ENCODE measurements around the gene HNRNPUL2.
A peak's percentile ranks its signal among the peaks of the same experiment; 100 is the strongest.
"Not testable (repeated sequence)": the region's sequence is repeated elsewhere in the genome, so short reads cannot be mapped to it uniquely, and the experiment has no call there.

HNRNPUL2 gene

GRCh38 chr11:62712276-62712812 is 14.9 kb downstream of the HNRNPUL2 start:
- H3K27ac ChIP-seq (ENCODE audit: low read length) = no peak overlapping the region
- H3K4me3 ChIP-seq (ENCODE audit: low read length in 2 of 2) = no peak overlapping the region
- no peaks in the 10 kb centered on the region for H3K27me3 ChIP-seq (ENCODE audit: control insufficient read depth in 1 of 2, insufficient read depth in 2 of 2, low read length in 2 of 2)
- H3K4me1 ChIP-seq (ENCODE audit: control insufficient read depth, insufficient read depth, low read length) = peaks cover 31% of the 10 kb centered on the region
- no peak overlapping the region for H3K9ac ChIP-seq (ENCODE audit: low read length in 2 of 2)
- no peaks in the 10 kb centered on the region for H3K9me3 ChIP-seq (ENCODE audit: control insufficient read depth in 2 of 2, low read length in 2 of 2)
- H3K36me3 ChIP-seq (ENCODE audit: control insufficient read depth in 2 of 2, insufficient read depth in 2 of 2, low read length in 2 of 2) = peaks cover 30 to 49% of the 10 kb centered on the region in 2 donors

GRCh38 chr11:62710001-62710345 is 17.3 kb downstream of the HNRNPUL2 start:
- peaks cover 53% of the 10 kb centered on the region for H3K4me1 ChIP-seq (ENCODE audit: control insufficient read depth, insufficient read depth, low read length)

GRCh38 chr11:62709247-62710000 is 17.8 kb downstream of the HNRNPUL2 start:
- no peaks in the 10 kb centered on the region for H3K27me3 ChIP-seq (ENCODE audit: control insufficient read depth in 1 of 2, insufficient read depth in 2 of 2, low read length in 2 of 2)
- H3K9me3 ChIP-seq (ENCODE audit: control insufficient read depth in 2 of 2, low read length in 2 of 2) = no peaks in the 10 kb centered on the region
- peak overlapping the region; percentile 96 for H3K27ac ChIP-seq (ENCODE audit: low read length)
- H3K4me1 ChIP-seq (ENCODE audit: control insufficient read depth, insufficient read depth, low read length) = peaks cover 51% of the 10 kb centered on the region
- peak overlapping the region; percentile 87 to 91 for H3K4me3 ChIP-seq (ENCODE audit: low read length in 2 of 2)
- H3K36me3 ChIP-seq (ENCODE audit: control insufficient read depth in 2 of 2, insufficient read depth in 2 of 2, low read length in 2 of 2) = peaks cover 8 to 25% of the 10 kb centered on the region in 2 donors
- H3K9ac ChIP-seq (ENCODE audit: low read length in 2 of 2) = peak overlapping the region; percentile 93 to 96

More at GRCh38 chr11:62710001-62710345, 17.3 kb downstream of the HNRNPUL2 start:
- H3K36me3 ChIP-seq (ENCODE audit: control insufficient read depth in 2 of 2, insufficient read depth in 2 of 2, low read length in 2 of 2) = peaks cover 12 to 28% of the 10 kb centered on the region in 2 donors
- H3K4me3 ChIP-seq (ENCODE audit: low read length in 2 of 2) = peak overlapping the region; percentile 83 to 91
- H3K9me3 ChIP-seq (ENCODE audit: control insufficient read depth in 2 of 2, low read length in 2 of 2) = no peaks in the 10 kb centered on the region
- no peaks in the 10 kb centered on the region for H3K27me3 ChIP-seq (ENCODE audit: control insufficient read depth in 1 of 2, insufficient read depth in 2 of 2, low read length in 2 of 2)
- peak overlapping the region; percentile 96 for H3K27ac ChIP-seq (ENCODE audit: low read length)
- peak overlapping the region; percentile 93 to 96 for H3K9ac ChIP-seq (ENCODE audit: low read length in 2 of 2)

- Histone ChIP-seq H3K9me3 (ENCODE audit: control insufficient read depth in 2 of 2, low read length in 2 of 2) (no peaks in the 10 kb centered on the region), H3K4me3 (ENCODE audit: low read length in 2 of 2) (peak overlapping the region; percentile 87 to 91), H3K27me3 (ENCODE audit: control insufficient read depth in 1 of 2, insufficient read depth in 2 of 2, low read length in 2 of 2) (no peaks in the 10 kb centered on the region), H3K9ac (ENCODE audit: low read length in 2 of 2) (peak overlapping the region; percentile 93), H3K27ac (ENCODE audit: low read length) (peak overlapping the region; percentile 96), H3K36me3 (ENCODE audit: control insufficient read depth in 2 of 2, insufficient read depth in 2 of 2, low read length in 2 of 2) (peaks cover 5 to 20% of the 10 kb centered on the region in 2 donors), H3K4me1 (ENCODE audit: control insufficient read depth, insufficient read depth, low read length) (peaks cover 51% of the 10 kb centered on the region)
Observed at GRCh38 chr11:62708793-62709192, 18.5 kb downstream of the HNRNPUL2 start.

GRCh38 chr11:62708392-62708791 is 18.9 kb downstream of the HNRNPUL2 start:
- Histone ChIP-seq H3K27me3 (ENCODE audit: control insufficient read depth in 1 of 2, insufficient read depth in 2 of 2, low read length in 2 of 2) (no peaks in the 10 kb centered on the region), H3K9ac (ENCODE audit: low read length in 2 of 2) (peak overlapping the region; percentile 93), H3K4me3 (ENCODE audit: low read length in 2 of 2) (peak overlapping the region; percentile 87 to 91), H3K36me3 (ENCODE audit: control insufficient read depth in 2 of 2, insufficient read depth in 2 of 2, low read length in 2 of 2) (peaks cover 5 to 16% of the 10 kb centered on the region in 2 donors), H3K27ac (ENCODE audit: low read length) (peak overlapping the region; percentile 96), H3K9me3 (ENCODE audit: control insufficient read depth in 2 of 2, low read length in 2 of 2) (no peaks in the 10 kb centered on the region), H3K4me1 (ENCODE audit: control insufficient read depth, insufficient read depth, low read length) (peaks cover 51% of the 10 kb centered on the region)

- Histone ChIP-seq H3K9ac (ENCODE audit: low read length in 2 of 2) (peak within 1 kb of the TSS; percentile 79 to 93), H3K4me3 (ENCODE audit: low read length in 2 of 2) (peak within 1 kb of the TSS; percentile 87 to 91), H3K4me1 (ENCODE audit: control insufficient read depth, insufficient read depth, low read length) (peaks cover 51% of the 10 kb centered on the region), H3K27me3 (ENCODE audit: control insufficient read depth in 1 of 2, insufficient read depth in 2 of 2, low read length in 2 of 2) (no peaks in the 10 kb centered on the region), H3K27ac (ENCODE audit: low read length) (peak within 1 kb of the TSS; percentile 96), H3K9me3 (ENCODE audit: control insufficient read depth in 2 of 2, low read length in 2 of 2) (no peaks in the 10 kb centered on the region), H3K36me3 (ENCODE audit: control insufficient read depth in 2 of 2, insufficient read depth in 2 of 2, low read length in 2 of 2) (peaks cover 5 to 15% of the 10 kb centered on the region in 2 donors)
Observed at GRCh38 chr11:62707277-62707861, 19.9 kb downstream of the HNRNPUL2 start, which contains the start of the genes BSCL2 and GNG3. TSS of gene BSCL2 (minus strand) at chr11:62707424. CDS start at chr11:62707195, 229 bp downstream. TSS of gene GNG3 (plus strand) at chr11:62707676. CDS start at chr11:62708296, 620 bp downstream.

- peak overlapping the region; percentile 68 to 79 for H3K9ac ChIP-seq (ENCODE audit: low read length in 2 of 2)
- no peaks in the 10 kb centered on the region for H3K9me3 ChIP-seq (ENCODE audit: control insufficient read depth in 2 of 2, low read length in 2 of 2)
- peaks cover 51% of the 10 kb centered on the region for H3K4me1 ChIP-seq (ENCODE audit: control insufficient read depth, insufficient read depth, low read length)
- peak overlapping the region; percentile 91 for H3K27ac ChIP-seq (ENCODE audit: low read length)
- peaks cover 5 to 14% of the 10 kb centered on the region in 2 donors for H3K36me3 ChIP-seq (ENCODE audit: control insufficient read depth in 2 of 2, insufficient read depth in 2 of 2, low read length in 2 of 2)
- peak overlapping the region; percentile 81 to 88 for H3K4me3 ChIP-seq (ENCODE audit: low read length in 2 of 2)
- no peaks in the 10 kb centered on the region for H3K27me3 ChIP-seq (ENCODE audit: control insufficient read depth in 1 of 2, insufficient read depth in 2 of 2, low read length in 2 of 2)
Observed at GRCh38 chr11:62706850-62707247, 20.4 kb downstream of the HNRNPUL2 start.

GRCh38 chr11:62705880-62706849 is 21.1 kb downstream of the HNRNPUL2 start:
- Histone ChIP-seq H3K27ac (ENCODE audit: low read length) (peak overlapping the region; percentile 91), H3K9me3 (ENCODE audit: control insufficient read depth in 2 of 2, low read length in 2 of 2) (no peaks in the 10 kb centered on the region), H3K27me3 (ENCODE audit: control insufficient read depth in 1 of 2, insufficient read depth in 2 of 2, low read length in 2 of 2) (no peaks in the 10 kb centered on the region), H3K4me1 (ENCODE audit: control insufficient read depth, insufficient read depth, low read length) (peaks cover 51% of the 10 kb centered on the region), H3K9ac (ENCODE audit: low read length in 2 of 2) (peak overlapping the region; percentile 68 to 84), H3K4me3 (ENCODE audit: low read length in 2 of 2) (peak overlapping the region; percentile 81 to 88), H3K36me3 (ENCODE audit: control insufficient read depth in 2 of 2, insufficient read depth in 2 of 2, low read length in 2 of 2) (peaks cover 0 to 12% of the 10 kb centered on the region in 2 donors)

- H3K36me3 ChIP-seq (ENCODE audit: control insufficient read depth in 2 of 2, insufficient read depth in 2 of 2, low read length in 2 of 2) = peaks cover 0 to 9% of the 10 kb centered on the region in 2 donors
- peak overlapping the region; percentile 91 for H3K27ac ChIP-seq (ENCODE audit: low read length)
- H3K4me1 ChIP-seq (ENCODE audit: control insufficient read depth, insufficient read depth, low read length) = peaks cover 47% of the 10 kb centered on the region
- peak overlapping the region; percentile 58 to 88 for H3K4me3 ChIP-seq (ENCODE audit: low read length in 2 of 2)
- peak overlapping the region; percentile 47 to 84 for H3K9ac ChIP-seq (ENCODE audit: low read length in 2 of 2)
- no peaks in the 10 kb centered on the region for H3K27me3 ChIP-seq (ENCODE audit: control insufficient read depth in 1 of 2, insufficient read depth in 2 of 2, low read length in 2 of 2)
- H3K9me3 ChIP-seq (ENCODE audit: control insufficient read depth in 2 of 2, low read length in 2 of 2) = no peaks in the 10 kb centered on the region
Observed at GRCh38 chr11:62705413-62705812, 21.8 kb downstream of the HNRNPUL2 start.

- not testable (repeated sequence) for H3K27ac ChIP-seq (ENCODE audit: low read length); H3K27me3 ChIP-seq (ENCODE audit: control insufficient read depth in 1 of 2, insufficient read depth in 2 of 2, low read length in 2 of 2); H3K4me3 ChIP-seq (ENCODE audit: low read length in 2 of 2); H3K9me3 ChIP-seq (ENCODE audit: control insufficient read depth in 2 of 2, low read length in 2 of 2); H3K36me3 ChIP-seq (ENCODE audit: control insufficient read depth in 2 of 2, insufficient read depth in 2 of 2, low read length in 2 of 2); H3K9ac ChIP-seq (ENCODE audit: low read length in 2 of 2)
- H3K4me1 ChIP-seq (ENCODE audit: control insufficient read depth, insufficient read depth, low read length) = peaks cover 34% of the 10 kb centered on the region
Observed at GRCh38 chr11:62703921-62704320, 23.3 kb downstream of the HNRNPUL2 start.
